ENCODE measurements around the gene EZH1.

EZH1 gene

GRCh38 chr17:42787266-42787665 is 42.4 kb upstream of the EZH1 start:
- no peaks in the 10 kb centered on the region for H3K9me2 ChIP-seq (ENCODE audit: low read depth, low read length)
- no peaks in the 10 kb centered on the region; the same call in 1 of the 2 replicates for H3K27me3 ChIP-seq (ENCODE audit: insufficient read depth, low read length)
- no peaks in the 10 kb centered on the region for H4K20me1 ChIP-seq (ENCODE audit: insufficient read depth, low read length)
- no peak for TF ChIP-seq CTCF (IDR thresholded peaks at IDR 0.05; ENCODE audit: low read length)
- H3K9me3 ChIP-seq (ENCODE audit: low read length) = no peaks in the 10 kb centered on the region
- H3K4me2 ChIP-seq (ENCODE audit: low read length) = no peak overlapping the region
- H3K27ac ChIP-seq (ENCODE audit: low read depth, low read length, poor library complexity, severe bottlenecking) = no peak overlapping the region
- no peak overlapping the region for H3K4me3 ChIP-seq (ENCODE audit: low read depth, low read length, poor library complexity, severe bottlenecking)
- no peak overlapping the region for H2AFZ ChIP-seq (ENCODE audit: low read length)
- no peaks in the 10 kb centered on the region for H3K36me3 ChIP-seq (ENCODE audit: insufficient read depth, low read length)
- no peaks in the 10 kb centered on the region for H3F3A ChIP-seq (ENCODE audit: insufficient read depth, low read length)
- no peaks in the 10 kb centered on the region for H3K4me1 ChIP-seq (ENCODE audit: insufficient read depth, low read length, severe bottlenecking)
- H3K9ac ChIP-seq (ENCODE audit: low read length) = no peak overlapping the region
- H3K79me2 ChIP-seq (ENCODE audit: insufficient read depth, low read length) = no peaks in the 10 kb centered on the region

GRCh38 chr17:42784811-42785592 is 40.2 kb upstream of the EZH1 start:
- H4K20me1 ChIP-seq (ENCODE audit: insufficient read depth, low read length) = no peaks in the 10 kb centered on the region
- no peak overlapping the region for H3K4me3 ChIP-seq (ENCODE audit: low read depth, low read length, poor library complexity, severe bottlenecking)
- H3K9ac ChIP-seq (ENCODE audit: low read length) = no peak overlapping the region
- H3K9me3 ChIP-seq (ENCODE audit: low read length) = no peaks in the 10 kb centered on the region
- H2AFZ ChIP-seq (ENCODE audit: low read length) = no peak overlapping the region
- no peak overlapping the region for H3K4me2 ChIP-seq (ENCODE audit: low read length)
- no peak overlapping the region for H3K27ac ChIP-seq (ENCODE audit: low read depth, low read length, poor library complexity, severe bottlenecking)
- no peaks in the 10 kb centered on the region for H3K79me2 ChIP-seq (ENCODE audit: insufficient read depth, low read length)
- H3K9me2 ChIP-seq (ENCODE audit: low read depth, low read length) = no peaks in the 10 kb centered on the region
- H3K27me3 ChIP-seq (ENCODE audit: insufficient read depth, low read length) = no peaks in the 10 kb centered on the region; the same call in 1 of the 2 replicates
- H3K36me3 ChIP-seq (ENCODE audit: insufficient read depth, low read length) = no peaks in the 10 kb centered on the region
- no peaks in the 10 kb centered on the region for H3F3A ChIP-seq (ENCODE audit: insufficient read depth, low read length)
- TF ChIP-seq EZH2 (IDR thresholded peaks at IDR 0.05; ENCODE audit: borderline replicate concordance, low read length) (no peak), CTCF (IDR thresholded peaks at IDR 0.05; ENCODE audit: low read length) (no peak)
- H3K4me1 ChIP-seq (ENCODE audit: insufficient read depth, low read length, severe bottlenecking) = no peaks in the 10 kb centered on the region

- Histone ChIP-seq H3K9ac (ENCODE audit: low read length) (no peak overlapping the region), H3K27ac (ENCODE audit: low read depth, low read length, poor library complexity, severe bottlenecking) (no peak overlapping the region), H3F3A (ENCODE audit: insufficient read depth, low read length) (no peaks in the 10 kb centered on the region), H3K36me3 (ENCODE audit: insufficient read depth, low read length) (peaks cover 5% of the 10 kb centered on the region), H4K20me1 (ENCODE audit: insufficient read depth, low read length) (no peaks in the 10 kb centered on the region), H3K9me3 (ENCODE audit: low read length) (no peaks in the 10 kb centered on the region), H3K4me1 (ENCODE audit: insufficient read depth, low read length, severe bottlenecking) (no peaks in the 10 kb centered on the region), H3K4me3 (ENCODE audit: low read depth, low read length, poor library complexity, severe bottlenecking) (no peak overlapping the region), H2AFZ (ENCODE audit: low read length) (no peak overlapping the region), H3K9me2 (ENCODE audit: low read depth, low read length) (no peaks in the 10 kb centered on the region), H3K27me3 (ENCODE audit: insufficient read depth, low read length) (no peaks in the 10 kb centered on the region; the same call in 1 of the 2 replicates), H3K4me2 (ENCODE audit: low read length) (no peak overlapping the region), H3K79me2 (ENCODE audit: insufficient read depth, low read length) (no peaks in the 10 kb centered on the region)
- TF ChIP-seq EZH2 (IDR thresholded peaks at IDR 0.05; ENCODE audit: borderline replicate concordance, low read length) (no peak), CTCF (IDR thresholded peaks at IDR 0.05; ENCODE audit: low read length) (no peak)
These were observed 39.6 kb upstream of the EZH1 start for GRCh38 chr17:42784409-42784808.

Data from OCI-LY1 (cell line).